DMS53 treated with DMSO at 0.1 percent for 48 hours (cell line): ENCODE results near the gene SPATA24.
"Not testable (repeated sequence)": the region's sequence is repeated elsewhere in the genome, so short reads cannot be mapped to it uniquely, and the experiment has no call there.

Source experiments
- DNase-seq: peaks from one replicate; lab custom pipeline; 2025; ENCODE audit not compliant: unreplicated experiment; lab: John Stamatoyannopoulos, UW

The SPATA24 gene

DNA sequence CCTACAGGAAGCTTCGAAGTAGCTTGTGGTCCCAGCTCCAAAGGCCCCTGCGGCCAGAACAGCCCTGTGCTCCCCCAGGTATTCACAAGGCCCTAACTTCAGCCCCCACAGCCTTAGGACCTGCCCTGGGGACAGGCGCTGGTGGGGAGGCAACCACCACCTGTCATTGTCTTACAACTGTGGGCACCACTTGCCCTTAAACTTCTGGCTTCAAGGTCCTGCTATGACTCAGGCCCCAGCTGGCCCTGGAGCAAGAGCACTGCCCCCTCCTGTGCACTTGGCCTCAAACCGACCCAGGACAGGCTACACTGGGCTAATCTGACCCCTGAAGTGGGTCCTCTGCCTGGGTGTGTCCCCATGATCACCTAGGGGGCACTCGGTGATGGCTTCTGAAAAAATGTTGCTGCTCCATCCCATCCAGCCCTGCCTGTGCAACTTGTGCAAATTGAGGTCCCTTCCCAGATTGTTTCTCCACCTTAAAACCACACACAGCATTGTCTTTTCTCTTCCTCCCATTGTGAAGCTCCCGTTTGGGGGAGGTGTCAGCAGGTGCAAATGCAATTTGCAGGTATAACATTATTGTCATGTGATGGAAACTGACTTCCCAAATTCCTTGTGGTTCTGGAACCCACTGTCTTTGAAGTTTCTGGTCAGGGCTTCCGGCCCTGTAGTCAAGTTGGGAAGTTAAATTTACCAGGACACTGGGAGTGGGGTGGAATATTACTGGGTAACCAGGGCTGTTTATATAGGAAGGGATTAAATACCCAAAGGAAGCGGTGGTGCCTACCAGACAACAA, 7.8 kb downstream of the SPATA24 start:
- DNase-seq: no peak

DNA sequence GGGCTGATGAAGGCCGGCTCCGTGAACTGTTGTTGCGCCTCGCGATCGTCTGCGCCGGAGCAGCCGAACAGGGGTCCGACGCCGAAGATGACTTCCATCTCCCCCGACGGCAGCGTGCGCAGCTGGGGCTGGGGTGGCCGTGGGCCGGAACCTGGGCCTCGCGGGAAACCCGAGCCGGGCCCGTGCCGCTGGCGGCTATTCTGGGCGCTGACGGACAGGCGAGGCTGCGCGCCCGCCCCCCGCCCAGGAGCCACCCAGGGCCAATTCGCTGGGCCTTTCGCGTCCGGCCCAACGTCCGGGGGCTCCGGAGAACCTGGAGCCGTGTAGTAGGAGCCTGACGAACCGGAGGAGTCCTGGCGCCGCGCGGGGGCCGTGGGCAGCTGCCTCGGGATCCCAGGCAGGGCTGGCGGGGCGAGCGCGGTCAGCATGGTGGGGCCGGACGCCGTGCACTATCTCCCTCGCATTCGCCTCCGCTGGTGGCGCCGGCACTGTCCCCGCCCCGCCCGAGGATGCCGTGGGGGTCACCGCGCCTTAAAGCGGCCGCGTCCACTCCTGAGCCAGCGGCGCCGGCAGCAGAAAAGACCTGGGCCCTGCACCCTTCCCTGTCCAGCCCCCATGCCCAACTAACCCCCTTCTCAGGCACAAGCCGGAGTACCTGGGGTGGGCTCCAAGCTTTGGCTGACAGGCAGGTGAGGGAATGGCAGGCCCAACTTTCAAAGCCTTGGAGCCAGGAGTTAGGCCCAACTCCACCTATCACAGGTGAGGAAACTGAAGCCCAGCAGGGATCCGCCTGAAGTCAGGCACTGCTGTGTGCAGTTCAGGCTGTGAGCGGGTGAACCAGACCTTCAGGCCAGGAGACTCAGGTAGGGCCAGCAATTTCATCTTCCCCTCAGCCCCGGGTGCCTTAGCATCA, 9.0 kb downstream of the SPATA24 start, which contains the start of gene PROB1:
TSS of gene PROB1 (minus strand) at position 451 of the 913 bp plus-strand sequence. CDS start at position 428, 23 bp downstream.
- no peak for DNase-seq

DNA sequence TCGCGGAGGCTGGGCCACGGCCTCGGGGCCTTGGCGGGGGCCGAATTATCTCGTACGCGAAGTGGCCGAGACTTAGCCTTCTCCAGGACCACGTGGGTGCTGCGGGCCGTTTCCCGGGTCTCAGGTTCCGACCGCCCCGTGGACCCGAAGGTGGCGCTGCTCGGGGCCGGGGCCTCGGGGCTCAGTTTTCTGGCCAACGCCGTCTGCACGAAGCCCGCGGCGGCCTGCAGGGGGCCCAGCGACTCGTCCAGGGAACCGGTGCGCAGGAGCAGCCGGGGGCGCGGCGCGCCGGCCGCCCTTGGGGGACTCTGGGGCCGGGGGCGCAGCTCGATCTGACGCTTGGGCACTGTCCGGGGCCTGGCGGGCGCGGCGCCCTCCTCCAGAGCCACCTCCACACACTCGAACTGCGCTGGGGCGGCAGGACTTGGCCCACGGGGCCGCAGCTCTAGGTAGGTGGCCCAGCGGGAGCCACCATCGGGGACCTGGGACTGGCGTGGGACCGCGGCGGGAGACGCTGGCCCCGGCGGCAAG, 9.7 kb downstream of the SPATA24 start:
- no peak for DNase-seq

DNA sequence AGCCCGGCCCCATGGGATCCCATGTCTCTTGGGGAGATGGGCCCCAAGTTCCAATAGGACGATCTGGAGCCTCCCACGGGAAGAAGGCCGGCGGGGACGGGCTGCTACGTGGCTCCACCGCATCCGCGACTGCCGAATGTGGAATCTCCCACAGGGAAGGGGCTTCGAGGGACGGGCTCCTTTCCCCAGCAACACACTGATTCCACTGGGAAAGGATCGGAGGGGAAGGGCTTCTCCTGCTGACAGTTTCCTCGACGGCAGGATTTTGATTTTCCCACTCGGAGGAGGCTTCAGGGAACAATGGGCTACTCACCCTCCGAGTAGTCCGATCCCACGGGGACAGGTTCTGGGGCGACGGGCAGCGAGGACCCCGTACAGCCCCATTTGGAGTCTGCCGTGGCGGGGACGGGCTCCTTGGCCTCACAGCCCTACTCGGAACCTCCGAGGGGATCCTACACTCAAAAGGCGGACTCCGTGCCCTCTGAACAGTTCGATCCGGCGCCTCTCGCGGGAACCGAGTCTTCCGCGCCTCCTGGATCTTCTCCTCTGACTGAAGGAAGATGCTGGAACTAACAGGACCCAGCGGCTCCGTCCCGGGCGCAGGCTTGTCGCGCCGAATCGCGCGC, 10.3 kb downstream of the SPATA24 start:
- DNase-seq: no peak

DNA sequence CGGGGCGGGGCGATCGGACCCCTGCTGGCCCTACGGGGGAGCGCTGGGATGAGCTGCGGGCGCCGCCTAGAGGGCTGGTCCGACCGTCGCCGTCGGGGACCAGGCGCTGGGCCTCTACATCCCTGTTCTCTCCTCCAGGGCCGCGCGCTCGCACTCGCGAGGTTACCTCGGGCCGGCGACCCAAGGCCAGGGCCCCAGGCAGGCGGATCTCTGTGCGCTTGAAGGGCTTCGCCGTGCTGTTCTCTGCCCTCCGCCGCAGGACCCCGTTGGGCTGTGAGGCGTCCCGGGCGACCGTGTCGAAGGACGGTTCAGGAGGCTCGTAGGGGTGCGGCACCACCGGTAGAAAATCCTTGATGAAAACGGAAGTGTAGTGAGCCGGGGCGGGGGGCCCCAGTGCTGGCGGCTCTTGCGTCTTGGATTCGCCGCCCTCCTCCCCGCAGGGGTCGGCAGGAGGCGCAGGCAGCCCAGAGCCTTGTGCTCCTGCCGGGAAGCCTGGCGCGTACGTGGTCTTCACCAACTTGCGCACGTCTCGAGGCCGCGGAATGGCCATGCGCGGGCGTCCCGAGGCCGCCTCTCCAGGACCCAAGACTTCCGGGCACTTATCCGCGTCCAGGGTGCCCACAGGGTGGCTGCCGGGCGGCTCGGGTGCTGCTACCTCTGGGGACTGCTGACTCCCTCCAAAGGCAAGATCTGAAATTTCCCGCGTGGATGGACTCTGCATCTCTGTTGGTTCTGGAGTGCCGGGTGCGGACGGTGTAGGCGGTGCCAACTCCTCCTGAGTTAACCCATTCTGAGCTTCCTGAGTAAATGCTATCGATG, 11.0 kb downstream of the SPATA24 start:
- peak; percentile 62 for DNase-seq

DNA sequence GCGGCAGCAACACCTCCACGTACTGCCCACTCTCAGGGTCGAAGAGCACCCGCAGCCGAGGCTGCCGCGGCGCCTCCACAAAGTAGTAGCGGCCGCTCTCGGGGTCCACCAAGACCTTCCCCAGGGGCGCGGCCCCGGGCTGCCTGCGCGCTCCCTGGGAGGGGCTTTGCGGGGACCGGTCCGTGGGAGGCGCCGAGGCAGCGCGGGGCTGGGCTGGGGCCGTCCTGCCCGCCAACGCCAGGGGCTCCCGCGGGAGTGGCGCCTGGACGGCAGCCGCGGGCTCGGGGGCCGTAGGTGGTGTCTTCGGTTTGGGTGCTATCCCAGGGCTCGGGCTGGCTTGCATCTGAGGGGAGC, 11.6 kb downstream of the SPATA24 start:
- DNase-seq: no peak

DNA sequence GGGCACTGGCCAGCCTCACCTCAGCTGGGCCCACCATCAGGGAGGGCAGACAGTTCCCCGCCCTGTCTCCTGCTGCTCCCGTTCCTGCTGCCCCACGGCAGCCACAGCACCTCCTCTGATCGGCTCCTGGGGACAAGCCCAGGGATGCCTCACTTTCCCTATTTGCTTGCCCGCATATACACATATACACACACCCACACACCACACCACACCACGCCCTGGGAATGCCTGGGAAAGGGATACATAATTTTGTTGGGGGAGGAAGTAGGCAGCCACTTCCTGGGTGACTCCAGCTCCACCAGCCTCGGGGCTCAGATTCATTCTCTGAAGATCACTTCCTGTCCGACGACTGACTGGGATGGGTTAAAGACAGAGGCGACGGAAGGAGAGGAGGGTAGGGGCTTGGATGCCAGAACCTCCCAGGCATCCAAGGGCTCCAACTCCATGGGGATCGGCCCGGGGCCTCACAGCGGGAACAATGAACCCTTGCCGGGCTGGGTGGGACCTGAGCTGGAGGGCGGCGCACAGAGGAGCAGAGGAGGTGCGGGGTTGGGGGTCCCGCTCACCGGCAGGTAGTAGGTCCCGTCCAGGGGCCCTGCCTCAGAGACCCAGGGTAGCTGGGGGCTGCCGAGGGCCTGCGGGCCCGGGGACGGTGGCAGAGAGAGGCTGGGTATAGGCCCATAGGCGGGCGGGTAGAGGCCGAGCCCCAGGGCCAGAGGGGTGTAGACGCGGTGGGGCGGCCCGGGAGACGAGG, 12.1 kb downstream of the SPATA24 start:
- DNase-seq: no peak

DNA sequence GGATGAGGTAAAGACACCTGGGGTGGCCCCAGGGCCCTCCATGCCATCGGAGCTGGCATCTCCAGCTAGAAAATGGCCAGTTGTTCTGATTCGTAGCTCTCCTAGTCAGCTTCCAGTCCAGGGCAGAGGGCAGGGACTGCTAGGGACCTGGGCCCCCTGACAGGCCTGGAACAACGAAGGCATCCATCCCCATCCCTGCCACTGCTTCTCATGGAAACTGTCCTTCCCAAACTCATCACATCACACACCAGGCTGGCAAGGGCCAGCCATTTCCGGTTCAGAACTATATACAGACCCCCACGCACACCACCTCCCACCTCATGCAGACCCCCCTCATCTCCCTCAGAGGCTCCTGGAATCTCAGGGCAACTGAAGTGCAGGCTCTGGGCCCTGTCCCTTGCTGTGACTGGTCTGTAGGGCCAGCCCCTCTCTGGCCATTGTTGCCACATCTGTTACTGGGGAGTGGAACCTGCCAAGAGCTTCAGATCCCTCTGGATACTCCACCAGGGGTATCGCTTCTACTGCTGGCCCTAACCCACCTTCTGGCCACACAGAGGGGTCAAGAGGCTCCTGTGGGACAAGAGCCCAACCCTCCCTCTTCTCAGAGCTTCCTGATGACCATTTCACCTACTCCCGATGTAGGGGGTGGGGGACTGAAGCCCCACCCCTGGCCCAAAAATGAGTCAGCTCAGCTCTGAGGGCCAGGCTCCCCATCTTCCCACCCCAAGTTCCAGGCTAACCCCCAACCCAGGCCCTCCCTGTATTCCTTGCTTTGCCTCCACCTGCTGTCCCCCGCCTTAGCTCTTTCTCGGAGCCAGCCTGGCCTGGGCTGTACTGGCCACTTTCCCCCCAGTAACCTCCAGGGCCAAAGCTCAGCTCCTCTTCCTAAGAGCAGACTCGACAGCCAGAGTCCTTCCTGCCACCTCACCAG, 13.0 kb downstream of the SPATA24 start:
- DNase-seq: no peak

DNA sequence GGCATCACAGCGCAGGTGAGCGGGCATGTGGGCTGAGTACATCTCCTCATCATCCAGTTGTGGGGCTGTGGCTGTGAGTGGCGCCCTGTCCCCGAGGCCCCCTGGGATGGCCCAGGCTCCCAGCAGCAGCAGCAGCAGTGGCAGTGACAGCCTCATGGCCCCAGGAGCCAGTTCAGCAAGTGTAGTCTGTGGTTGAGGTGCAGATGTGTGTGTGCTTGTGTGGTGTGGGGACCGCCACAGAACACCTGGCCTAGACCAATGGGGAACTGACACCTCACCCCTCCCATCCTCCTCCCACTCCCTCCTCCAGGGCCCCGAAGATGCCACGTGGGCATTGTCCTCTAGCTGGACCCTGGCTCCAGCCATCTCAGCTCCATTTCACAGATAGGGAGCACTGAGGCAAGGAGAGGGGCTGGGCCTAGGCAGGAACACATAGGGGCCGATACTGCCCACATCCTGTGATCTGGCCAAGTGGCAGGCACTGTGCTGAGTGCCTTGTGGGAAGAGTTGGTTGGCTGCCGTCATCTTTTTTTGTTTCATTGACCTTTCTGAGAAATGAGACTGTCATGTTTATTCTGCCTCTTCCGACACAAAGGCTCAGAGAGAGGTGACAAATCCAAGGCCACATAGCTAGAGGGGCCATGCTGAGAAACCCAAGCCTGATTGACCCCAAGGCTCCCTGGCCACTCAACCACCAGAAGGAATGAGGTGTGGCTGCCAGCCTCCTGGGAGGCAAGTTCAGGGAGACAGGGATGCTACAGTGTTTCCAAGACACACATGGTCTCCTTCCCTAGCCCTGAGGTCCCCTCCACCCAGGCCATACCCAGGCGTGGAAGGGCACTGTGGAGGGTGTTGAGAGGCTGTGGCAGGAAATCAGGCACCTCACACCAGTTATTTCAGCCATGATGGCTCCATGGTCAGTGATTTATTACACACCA, 13.9 kb downstream of the SPATA24 start, which contains the start of gene MZB1:
TSS of gene MZB1 (minus strand) at position 213 of the 938 bp plus-strand sequence. CDS start at position 156, 57 bp downstream.
- no peak for DNase-seq

DNA sequence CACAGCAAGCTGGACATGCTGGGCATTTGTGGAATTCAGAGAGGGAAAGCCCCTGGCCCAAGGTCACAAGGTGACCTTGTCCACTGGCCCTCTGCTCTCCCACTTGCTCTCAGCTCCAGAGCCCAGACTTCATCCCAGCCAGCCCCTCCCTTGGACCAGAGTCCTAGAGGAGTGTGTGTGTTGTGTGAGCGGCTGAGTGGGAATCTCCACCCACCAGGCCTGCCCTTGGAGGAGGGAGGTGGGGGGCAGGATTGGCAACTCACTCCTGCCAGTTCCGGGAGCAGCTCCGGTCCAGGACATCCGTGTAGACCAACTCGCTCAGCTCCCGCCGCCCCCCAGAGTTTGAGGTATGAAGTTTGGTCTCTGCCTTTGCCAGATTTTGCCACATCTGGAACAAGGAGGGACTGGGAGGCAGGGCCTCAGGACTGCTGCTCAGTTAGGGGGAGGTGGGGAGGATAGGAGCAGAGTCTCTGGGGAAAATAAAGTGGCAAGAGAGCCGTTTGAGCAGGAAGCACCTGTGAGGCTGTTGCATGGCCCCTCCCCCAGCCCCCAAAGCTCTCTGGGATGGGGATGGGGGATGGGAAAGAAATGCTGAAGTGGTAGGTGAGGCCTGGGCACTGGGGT, 15.6 kb downstream of the SPATA24 start:
- DNase-seq: no peak

DNA sequence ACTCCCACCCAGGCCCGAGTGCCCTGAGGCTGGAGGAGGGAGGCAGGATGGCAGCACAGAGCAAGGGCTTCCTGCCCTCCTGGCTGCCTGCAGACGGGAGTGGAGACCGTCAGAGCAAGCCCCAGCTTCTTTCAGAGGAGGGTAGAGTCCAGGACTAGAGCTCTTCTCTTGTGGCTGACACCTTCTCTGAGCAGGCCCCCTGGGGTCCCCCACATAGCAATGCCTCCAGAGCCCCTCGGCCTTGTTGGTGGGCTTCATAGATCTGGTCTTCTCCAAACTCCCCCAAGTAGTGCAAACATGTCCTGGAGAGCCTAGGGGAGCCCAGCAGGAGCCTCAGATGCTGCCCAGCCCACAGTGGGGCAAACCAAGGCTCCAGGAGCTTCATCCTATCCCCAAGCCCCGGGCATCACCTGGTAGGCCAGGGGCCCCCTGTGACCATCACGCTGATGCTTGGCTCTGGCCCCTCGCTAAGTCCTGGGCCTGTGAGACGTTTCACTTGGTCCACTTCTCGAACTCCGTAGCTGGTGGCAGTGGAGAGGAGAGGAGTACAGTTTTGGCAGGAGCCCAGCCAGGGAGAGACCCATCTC, 16.2 kb downstream of the SPATA24 start:
- DNase-seq: no peak

DNA sequence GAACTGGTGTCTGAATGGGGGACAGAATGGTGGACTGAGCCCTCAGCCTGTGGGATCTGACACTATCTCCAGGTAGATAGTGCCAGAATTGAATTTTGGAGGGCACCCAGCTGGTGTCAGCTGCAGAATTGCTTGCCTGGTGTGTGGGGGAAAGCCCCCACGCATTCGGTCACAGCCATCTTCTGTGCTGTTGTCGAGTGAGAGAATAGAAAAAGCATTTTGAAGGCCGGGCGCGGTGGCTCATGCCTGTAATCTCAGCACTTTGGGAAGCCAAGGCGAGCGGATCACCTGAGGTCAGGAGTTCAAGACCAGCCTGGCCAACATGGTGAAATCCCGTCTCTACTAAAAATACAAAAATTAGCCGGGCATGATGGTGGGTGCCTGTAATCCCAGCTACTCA, 16.9 kb downstream of the SPATA24 start:
- DNase-seq: not testable (repeated sequence)

DNA sequence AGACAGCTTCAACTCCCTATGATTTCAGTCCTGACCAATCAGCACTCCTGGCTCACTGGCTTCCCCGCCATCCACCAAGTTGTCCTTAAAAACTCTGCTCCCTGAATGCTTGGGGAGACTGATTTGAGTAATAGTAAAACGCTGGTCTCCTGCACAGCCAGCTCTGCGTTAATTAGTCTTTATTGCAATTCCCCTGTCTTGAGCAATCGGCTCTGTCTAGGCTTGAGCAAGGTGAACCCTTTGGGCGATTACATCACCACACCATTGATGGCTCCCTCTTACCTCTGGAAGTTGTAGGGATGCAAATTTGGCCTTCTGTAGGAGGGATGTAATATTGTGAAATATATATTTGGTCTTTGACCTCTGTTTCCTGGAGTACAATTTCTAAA, 17.8 kb downstream of the SPATA24 start:
- DNase-seq: no peak

DNA sequence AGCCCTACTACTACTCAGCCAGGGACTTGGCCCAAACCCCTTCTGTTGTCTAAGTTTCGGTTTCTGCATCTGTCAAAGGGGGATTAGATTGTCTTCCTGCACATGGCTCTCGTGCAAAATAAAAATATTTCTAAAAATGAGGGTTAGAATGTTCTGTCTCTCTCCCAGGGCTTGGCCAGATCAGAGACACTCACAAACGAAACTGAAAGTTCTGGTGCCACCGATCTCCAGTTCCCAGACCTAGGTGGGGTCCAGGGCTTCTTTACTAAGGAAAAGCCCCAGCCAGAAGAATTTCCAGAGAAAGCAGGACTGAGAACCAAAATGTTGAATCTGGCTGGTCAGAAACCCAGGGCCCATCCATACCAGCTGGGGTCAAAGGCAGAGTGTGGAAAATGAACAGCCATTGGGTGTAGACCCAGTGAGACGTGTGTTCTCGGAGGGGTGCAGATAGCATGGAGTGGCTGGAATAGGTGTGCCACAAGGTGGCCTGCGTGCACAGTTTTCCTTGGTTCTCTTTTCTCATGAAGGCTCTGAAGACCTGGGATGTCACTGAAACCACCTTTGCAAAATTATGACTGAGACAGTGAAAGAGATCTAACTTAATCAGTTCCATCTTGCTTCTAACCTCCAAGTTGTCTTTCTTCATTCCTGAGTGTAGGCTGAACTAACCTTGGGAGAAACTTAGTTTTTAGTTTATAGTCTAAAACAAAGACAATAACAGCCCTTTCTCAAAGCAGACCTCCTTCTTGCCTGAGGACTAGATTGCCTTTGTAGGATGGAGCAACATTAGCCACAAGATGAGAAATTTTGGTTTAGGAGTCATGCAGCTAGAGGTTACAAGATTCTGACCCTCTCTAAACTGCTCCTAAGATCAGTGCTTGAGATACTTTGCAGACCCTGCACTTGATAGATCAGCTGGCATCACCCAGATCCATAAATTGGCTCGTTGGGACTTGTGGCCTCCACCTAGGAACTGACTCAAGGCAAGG, 18.5 kb downstream of the SPATA24 start:
- peak; percentile 21 for DNase-seq

DNA sequence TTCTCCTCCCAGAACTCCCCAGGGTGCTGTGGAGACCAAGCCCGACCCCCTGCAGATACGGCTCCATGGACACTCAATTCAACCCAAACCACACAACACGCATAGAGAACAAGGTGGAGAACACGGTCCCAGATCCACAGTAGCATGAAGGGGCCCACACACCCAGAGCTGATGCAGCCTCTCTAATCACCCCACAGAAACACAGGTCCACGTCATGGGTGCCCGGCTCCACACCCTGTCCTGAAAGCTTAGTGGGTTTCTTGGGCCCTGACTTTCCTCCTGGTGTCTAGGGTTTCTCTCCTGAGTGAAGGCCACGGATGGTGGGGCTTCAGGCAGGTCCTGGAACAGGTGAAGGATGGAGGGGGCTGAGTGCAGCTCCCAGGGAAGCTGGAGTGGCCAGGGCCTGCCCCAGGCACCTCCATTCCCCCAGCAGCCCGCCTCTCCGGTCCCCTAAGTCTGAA, 19.3 kb downstream of the SPATA24 start:
- no peak for DNase-seq
